IMR-90 (cell line): ENCODE data around the gene NDUFAF8. TPM values are rescaled to one million over a fixed set of nuclear protein-coding genes. Genes with fewer than 3 reads are reported as not detected.

Source experiments
- ATAC-seq: fragments of 200-7000 bp; cut with Tn5 transposase; 2 replicates; pipeline ENCODE4 v1.9.1; 2020; ENCODE audit warnings: low read depth, mild to moderate bottlenecking, moderate library complexity
- BruUV-seq: library from RNA; stranded (reverse); fragments of 400-500 nt; replicated peaks from 2 replicates; lab custom pipeline; 2021; lab: Mats Ljungman, UMichigan
- CTCF ChIA-PET: fragments of 300-600 bp; formaldehyde crosslinking; extraction: SDS; loops from one replicate; lab custom pipeline; 2021; ENCODE audit warnings: antibody characterized with exemption; lab: Yijun Ruan, JAX
- POLR2A ChIA-PET: fragments of 300-600 bp; sonication (Branson Sonifier 250); formaldehyde crosslinking; loops from one replicate; lab custom pipeline; 2022; ENCODE audit warnings: antibody characterized with exemption; ENCODE audit not compliant: unreplicated experiment; lab: Charles Lee
- DNase-seq: peaks from one replicate; pipeline ENCODE4 v3.0.0; 2013
- H2AFZ ChIP-seq: replicated peaks from 2 replicates; pipeline ENCODE3; 2013; ENCODE audit warnings: low read length, mild to moderate bottlenecking; ENCODE audit not compliant: poor library complexity
- H2AK5ac ChIP-seq: 2 replicates; pipeline ENCODE4 v1.6.1; 2013; ENCODE audit warnings: low read depth, low read length, inconsistent platforms
- H2AK9ac ChIP-seq: replicated peaks from 2 replicates; pipeline ENCODE3; 2013; ENCODE audit warnings: mild to moderate bottlenecking, low read depth, low read length, moderate library complexity; ENCODE audit not compliant: poor library complexity
- H2BK120ac ChIP-seq: 2 replicates; pipeline ENCODE4 v1.6.1; 2013; ENCODE audit warnings: low read depth, low read length, inconsistent platforms
- H2BK15ac ChIP-seq: 3 replicates; pipeline ENCODE4 v1.6.1; 2013; ENCODE audit warnings: low read depth, low read length, inconsistent platforms
- H2BK20ac ChIP-seq: 2 replicates; pipeline ENCODE4 v1.6.1; 2013; ENCODE audit warnings: low read depth, mild to moderate bottlenecking, inconsistent platforms, low read length, moderate library complexity
- H2BK5ac ChIP-seq: 2 replicates; pipeline ENCODE4 v1.6.1; 2013; ENCODE audit warnings: mild to moderate bottlenecking, low read depth, low read length, inconsistent platforms; ENCODE audit not compliant: poor library complexity, severe bottlenecking
- H3K14ac ChIP-seq: replicated peaks from 2 replicates; pipeline ENCODE4 v1.6.1; 2013; ENCODE audit warnings: low read depth, low read length, inconsistent platforms
- H3K18ac ChIP-seq: 2 replicates; pipeline ENCODE4 v1.6.1; 2013; ENCODE audit warnings: low read depth, low read length, control low read depth
- H3K23ac ChIP-seq: 2 replicates; pipeline ENCODE4 v1.6.1; 2013; ENCODE audit warnings: low read depth, low read length, inconsistent platforms
- H3K27ac ChIP-seq: 2 replicates; pipeline ENCODE4 v1.5.1; 2013; ENCODE audit warnings: mild to moderate bottlenecking, control low read depth, low read length; ENCODE audit not compliant: insufficient read depth
- H3K27me3 ChIP-seq: 2 replicates; pipeline ENCODE4 v1.6.1; 2013; ENCODE audit warnings: low read length; ENCODE audit not compliant: control insufficient read depth, insufficient read depth
- H3K36me3 ChIP-seq: 2 replicates; pipeline ENCODE4 v1.6.1; 2013; ENCODE audit warnings: low read length, mixed read lengths; ENCODE audit not compliant: control insufficient read depth, insufficient read depth
- H3K4ac ChIP-seq: 2 replicates; pipeline ENCODE4 v1.6.1; 2013; ENCODE audit warnings: low read depth, low read length, inconsistent platforms
- H3K4me1 ChIP-seq: 2 replicates; pipeline ENCODE4 v1.6.1; 2013; ENCODE audit warnings: low read length, mixed read lengths; ENCODE audit not compliant: control insufficient read depth, insufficient read depth
- H3K4me2 ChIP-seq: 2 replicates; pipeline ENCODE4 v1.6.1; 2013; ENCODE audit warnings: low read depth, mild to moderate bottlenecking, control low read depth, low read length, moderate library complexity
- H3K4me3 ChIP-seq: 2 replicates; pipeline ENCODE4 v1.5.1; 2013; ENCODE audit warnings: low read depth, mild to moderate bottlenecking, control low read depth, low read length, moderate library complexity; ENCODE audit not compliant: insufficient read depth
- H3K56ac ChIP-seq: 2 replicates; pipeline ENCODE4 v1.6.1; 2013; ENCODE audit warnings: low read length, inconsistent platforms; ENCODE audit not compliant: insufficient read depth; ENCODE audit errors: extremely low read depth
- H3K79me1 ChIP-seq, 2 experiments: 2 replicates each; pipeline ENCODE4 v1.6.1; 2013; ENCODE audit warnings: low read length in 2 of 2, inconsistent platforms in 1 of 2, low read depth in 1 of 2
- H3K9ac ChIP-seq: 2 replicates; pipeline ENCODE4 v1.6.1; 2013; ENCODE audit warnings: low read depth, low read length, control low read depth
- H3K9me1 ChIP-seq: 2 replicates; pipeline ENCODE4 v1.6.1; 2013; ENCODE audit warnings: low read length, inconsistent platforms; ENCODE audit not compliant: insufficient read depth
- H3K9me3 ChIP-seq: 2 replicates; pipeline ENCODE4 v1.6.1; 2013; ENCODE audit warnings: low read length; ENCODE audit not compliant: control insufficient read depth, insufficient read depth
- H4K20me1 ChIP-seq: 2 replicates; pipeline ENCODE4 v1.6.1; 2013; ENCODE audit warnings: low read length, inconsistent platforms; ENCODE audit not compliant: insufficient read depth
- H4K5ac ChIP-seq: 2 replicates; pipeline ENCODE4 v1.6.1; 2013; ENCODE audit warnings: mild to moderate bottlenecking, low read depth, low read length, control low read depth
- H4K8ac ChIP-seq, 2 experiments: 2 replicates each; pipeline ENCODE4 v1.6.1; 2013; ENCODE audit warnings: low read depth in 2 of 2, low read length in 2 of 2, control low read depth in 1 of 2, inconsistent platforms in 1 of 2
- H4K91ac ChIP-seq: 2 replicates; pipeline ENCODE4 v1.6.1; 2013; ENCODE audit warnings: low read depth, low read length, inconsistent platforms; ENCODE audit not compliant: insufficient read depth
- CEBPB ChIP-seq: IDR thresholded peaks from 2 replicates; pipeline ENCODE4 v1.6.1; 2012; ENCODE audit warnings: low read depth, low read length, improper control_type of control experiment
- CHD1 ChIP-seq: IDR thresholded peaks from 2 replicates; pipeline ENCODE4 v1.6.1; 2012; ENCODE audit warnings: low read depth, low read length, improper control_type of control experiment
- FOS ChIP-seq: fragments of 150-350 bp; IDR thresholded peaks from 2 replicates; pipeline ENCODE4 v1.6.1; 2016; ENCODE audit warnings: low read depth, low read length
- MAFK ChIP-seq: IDR thresholded peaks from 2 replicates; pipeline ENCODE4 v1.6.1; 2012; ENCODE audit warnings: low read depth, low read length, improper control_type of control experiment
- MAZ ChIP-seq: IDR thresholded peaks from 2 replicates; pipeline ENCODE4 v1.6.1; 2012; ENCODE audit warnings: low read depth, mild to moderate bottlenecking, low read length, improper control_type of control experiment, moderate library complexity, borderline replicate concordance
- MXI1 ChIP-seq: IDR thresholded peaks from 2 replicates; pipeline ENCODE4 v1.6.1; 2012; ENCODE audit warnings: low read depth, mild to moderate bottlenecking, low read length, moderate library complexity, borderline replicate concordance
- NFE2L2 ChIP-seq: fragments of 150-350 bp; IDR thresholded peaks from 2 replicates; pipeline ENCODE4 v1.6.1; 2016; ENCODE audit warnings: low read depth, mild to moderate bottlenecking, low read length
- RCOR1 ChIP-seq: IDR thresholded peaks from 2 replicates; pipeline ENCODE4 v1.6.1; 2012; ENCODE audit warnings: mild to moderate bottlenecking, low read length, improper control_type of control experiment; ENCODE audit not compliant: insufficient replicate concordance
- RFX5 ChIP-seq: IDR thresholded peaks from 2 replicates; pipeline ENCODE4 v1.8.0; 2012; ENCODE audit warnings: low read depth, mild to moderate bottlenecking, low read length, moderate library complexity
- SMC3 ChIP-seq: fragments of 150-350 bp; IDR thresholded peaks from 2 replicates; pipeline ENCODE4 v1.6.1; 2016; ENCODE audit warnings: low read depth, mild to moderate bottlenecking, antibody characterized with exemption, low read length, moderate library complexity
- WGBS, 2 experiments: methylation state at CpG; one replicate each; pipeline versions ENCODE4 v1.1.5 to v1.1.7; 2013; ENCODE audit warnings: missing lambda C conversion rate in 2 of 2; ENCODE audit not compliant: insufficient read length in 1 of 2; ENCODE audit errors: extremely low coverage in 2 of 2; 5-methylcytosine and 5-hydroxymethylcytosine counted together
- dilution Hi-C: fragments of 300-500 bp; cut with HindIII; formaldehyde crosslinking; loops from one replicate; pipeline ENCODE4 v1.14.3; 2018; ENCODE audit warnings: low sequenced_read_pairs; ENCODE audit not compliant: unreplicated experiment
- in situ Hi-C: fragments of 300-500 bp; cut with MboI; formaldehyde crosslinking; loops from 3 replicates; pipeline ENCODE4 v1.14.3; 2019; ENCODE audit warnings: low sequenced_read_pairs, inconsistent platforms, mixed read lengths
- intact Hi-C: fragments of 100-400 bp; cut with micrococcal nuclease; formaldehyde crosslinking; loops from 2 replicates; pipeline ENCODE4 v1.10.0; 2022
- polyA plus RNA-seq, 3 experiments: library from polyadenylated mRNA; depleted of rRNA; stranded (reverse); fragments of >200 nt; gene quantifications; 2 replicates each; pipeline ENCODE4 v1.2.3, GENCODE V29; 2012; ENCODE audit warnings: low replicate concordance in 1 of 3
- total RNA-seq: library from RNA; depleted of rRNA; stranded (reverse); fragments of >200 nt; gene quantifications from 2 replicates; pipeline ENCODE4 v1.2.3, GENCODE V29; 2012

The NDUFAF8 gene
- total and polyA plus RNA-seq, 2 of the 4 experiments (the other 2 are of a cell fraction), result 11.1 to 65.0 TPM

DNA sequence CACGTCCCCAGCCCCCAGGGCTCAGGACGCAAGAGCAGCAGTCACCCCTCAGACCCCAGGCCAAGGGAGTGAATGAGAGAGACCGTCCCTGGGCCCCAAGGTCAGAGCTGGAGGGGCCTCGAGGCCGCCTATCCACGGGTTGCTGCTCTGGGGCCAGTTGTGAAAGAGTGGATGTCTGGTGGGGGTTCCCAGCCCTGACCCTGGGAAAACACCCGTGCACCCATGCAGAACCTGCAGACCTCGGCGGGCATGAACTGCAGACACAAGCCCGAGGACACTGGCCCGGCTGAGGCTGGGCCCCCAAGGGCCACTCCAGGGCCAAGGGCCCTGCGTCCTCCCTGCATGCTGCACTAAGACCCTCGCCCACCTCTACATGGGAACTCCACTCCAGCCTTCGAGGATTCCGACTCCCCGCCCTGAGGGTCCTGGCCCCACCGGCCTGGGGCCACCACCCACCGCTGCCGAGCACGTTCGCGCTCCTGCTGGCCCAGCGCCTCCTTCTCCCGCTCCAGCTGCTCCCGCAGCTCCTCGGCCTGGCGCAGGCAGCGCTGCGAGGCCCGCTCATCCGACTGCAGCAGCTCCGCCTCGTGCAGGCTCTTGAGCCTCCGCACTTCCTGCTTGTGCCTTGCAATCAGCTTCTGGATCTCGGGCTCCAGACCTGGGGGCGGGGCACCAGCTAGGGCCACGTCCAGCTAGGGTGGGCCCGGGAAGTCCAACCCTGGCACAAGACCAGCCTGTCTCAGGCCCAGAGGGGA is 45.5 kb upstream of the NDUFAF8 start:
- ATAC-seq (no peak), DNase-seq (no peak)
- intact Hi-C loops (no loop called here), in situ Hi-C loops (no loop called here), dilution Hi-C loops (no loop called here)
- no TSS peak for BruUV-seq
- no peak overlapping the region for H3K14ac ChIP-seq
- no peak overlapping the region for H3K18ac ChIP-seq
- H2BK5ac ChIP-seq, result no peak overlapping the region
- no peak overlapping the region for H4K8ac ChIP-seq
- H3K9ac ChIP-seq, result no peak overlapping the region
- H3K79me1 ChIP-seq, result no peaks in the 10 kb centered on the region
- H3K27ac ChIP-seq, result no peak overlapping the region
- no peaks in the 10 kb centered on the region; the same call in 1 of the 2 replicates for H4K20me1 ChIP-seq
- H3K9me3 ChIP-seq, result no peaks in the 10 kb centered on the region
- no peak overlapping the region for H3K4ac ChIP-seq
- no peaks in the 10 kb centered on the region for H3K9me1 ChIP-seq
- H2BK120ac ChIP-seq, result no peak overlapping the region
- H2AK5ac ChIP-seq, result no peak overlapping the region
- H2AFZ ChIP-seq, result no peak overlapping the region
- no peak overlapping the region for H3K4me3 ChIP-seq
- no peak overlapping the region for H2BK20ac ChIP-seq
- no peak overlapping the region for H3K56ac ChIP-seq
- H3K4me1 ChIP-seq, result no peaks in the 10 kb centered on the region
- H3K36me3 ChIP-seq, result peaks cover 11% of the 10 kb centered on the region
- H3K27me3 ChIP-seq, result no peaks in the 10 kb centered on the region
- no peak overlapping the region for H4K5ac ChIP-seq
- WGBS, 2 experiments, result 86% methylated on average over 34 of the region's 38 CpGs; no CpG with 5 or more reads in 1 of the 2 experiments
- no peak overlapping the region for H3K4me2 ChIP-seq
- ChIA-PET CTCF (no interaction called here), POLR2A (no interaction called here)
- no peak overlapping the region for H2AK9ac ChIP-seq
- H2BK15ac ChIP-seq, result no peak overlapping the region
- H4K91ac ChIP-seq, result no peak overlapping the region
- H3K23ac ChIP-seq, result no peak overlapping the region
- TF ChIP-seq RCOR1, result no peak
- TF ChIP-seq CEBPB, result no peak
- no peak for TF ChIP-seq MAFK
- no peak for TF ChIP-seq FOS
- TF ChIP-seq NFE2L2, result no peak
- TF ChIP-seq SMC3, result no peak
- TF ChIP-seq RFX5, result no peak
- no peak for TF ChIP-seq MXI1
- no peak for TF ChIP-seq CHD1
- no peak for TF ChIP-seq MAZ
